Ishikawa (cell line): ENCODE data around the gene SLC16A8.

Source experiments
- CREB1 ChIP-seq: IDR thresholded peaks from 2 replicates; pipeline ENCODE4 v1.6.1; 2012; ENCODE audit warnings: low read depth
- EGR1 ChIP-seq: IDR thresholded peaks from 2 replicates; pipeline ENCODE4 v1.6.1; 2012
- EP300 ChIP-seq: IDR thresholded peaks from 2 replicates; pipeline ENCODE4 v1.6.1; 2012; ENCODE audit warnings: borderline replicate concordance
- FOXM1 ChIP-seq: IDR thresholded peaks from 2 replicates; pipeline ENCODE4 v1.6.1; 2012; ENCODE audit warnings: low read depth, borderline replicate concordance
- RAD21 ChIP-seq: IDR thresholded peaks from 2 replicates; pipeline ENCODE4 v1.6.1; 2012; ENCODE audit warnings: low read depth
- REST ChIP-seq: IDR thresholded peaks from 2 replicates; pipeline ENCODE4 v1.6.1; 2012; ENCODE audit warnings: low read depth, mild to moderate bottlenecking
- USF1 ChIP-seq: IDR thresholded peaks from 2 replicates; pipeline ENCODE4 v1.6.1; 2012
- YY1 ChIP-seq: IDR thresholded peaks from 2 replicates; pipeline ENCODE4 v1.6.1; 2012; ENCODE audit warnings: low read depth
- TF ChIP-seq, protein P1 (sequence below): IDR thresholded peaks from 2 replicates; pipeline ENCODE4 v1.6.1; 2012

DNA sequence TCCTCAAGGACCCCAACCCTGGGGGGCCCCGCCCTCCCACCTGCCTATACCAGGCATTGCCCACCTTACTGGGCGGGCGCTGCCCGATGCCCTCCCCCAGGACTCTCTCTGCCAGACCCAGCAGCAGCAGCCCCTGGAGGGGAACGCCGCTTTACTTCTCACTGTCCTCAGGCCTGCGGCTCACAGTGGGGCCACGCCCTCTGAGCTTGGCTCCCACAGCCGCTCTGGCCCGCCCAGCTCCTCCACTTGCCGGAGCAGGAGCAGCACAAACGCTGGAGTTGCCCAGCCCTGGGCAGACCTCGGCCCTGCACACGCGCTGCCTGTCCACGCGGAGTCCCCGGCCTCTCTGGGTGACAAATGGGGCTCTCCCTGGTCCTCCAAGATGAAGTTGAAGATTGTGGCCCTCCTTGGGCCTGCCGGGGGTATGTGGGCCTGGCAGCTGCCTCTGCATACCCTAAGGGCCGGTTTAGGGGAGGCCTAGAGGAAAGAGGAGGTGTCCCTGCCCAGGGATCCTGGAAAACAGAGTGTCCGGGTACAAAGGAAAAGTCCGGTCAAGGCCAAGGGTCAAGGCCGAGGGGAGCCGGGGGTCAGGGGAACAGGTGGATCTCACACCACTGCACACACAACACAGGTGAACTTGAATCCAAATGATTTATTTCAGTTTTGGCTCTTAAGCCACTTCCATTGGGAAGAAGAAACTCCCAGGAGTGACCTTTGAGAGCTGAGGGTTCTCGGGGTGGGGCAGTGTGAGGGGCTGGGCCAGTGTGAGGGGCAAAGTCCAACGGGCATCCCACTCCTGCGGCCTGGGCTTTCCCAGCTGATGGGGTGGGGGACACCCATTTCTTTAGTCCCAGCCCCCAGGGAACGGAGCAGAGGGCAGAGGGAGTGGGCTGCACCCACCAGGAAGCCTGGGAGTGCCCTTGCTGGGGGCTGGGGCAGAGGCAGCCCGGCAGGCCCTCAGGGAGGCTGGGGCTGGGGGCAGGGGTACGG is 27.2 kb upstream of the SLC16A8 start:
- no peak for TF ChIP-seq REST
- TF ChIP-seq USF1 = no peak
- no peak for TF ChIP-seq EP300
- no peak for TF ChIP-seq FOXM1
- TF ChIP-seq EGR1 = no peak
- TF ChIP-seq CREB1 = no peak
- no peak for TF ChIP-seq RAD21
- TF ChIP-seq, protein P1, sequence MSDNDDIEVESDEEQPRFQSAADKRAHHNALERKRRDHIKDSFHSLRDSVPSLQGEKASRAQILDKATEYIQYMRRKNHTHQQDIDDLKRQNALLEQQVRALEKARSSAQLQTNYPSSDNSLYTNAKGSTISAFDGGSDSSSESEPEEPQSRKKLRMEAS = no peak
- no peak for TF ChIP-seq YY1
